HUES64 (cell line): ENCODE measurements around the gene MESP2.

Source experiments
- H3K27ac ChIP-seq: 2 replicates; pipeline ENCODE4 v1.7.0; 2013; ENCODE audit warnings: low read depth, low read length, inconsistent platforms
- H3K27me3 ChIP-seq: 2 replicates; pipeline ENCODE4 v1.6.1; 2013; ENCODE audit warnings: mild to moderate bottlenecking, low read length; ENCODE audit not compliant: insufficient read depth
- H3K36me3 ChIP-seq: 2 replicates; pipeline ENCODE4 v1.6.1; 2013; ENCODE audit warnings: mild to moderate bottlenecking, low read length; ENCODE audit not compliant: insufficient read depth
- H3K4me1 ChIP-seq: 2 replicates; pipeline ENCODE4 v1.6.1; 2013; ENCODE audit warnings: mild to moderate bottlenecking, low read length, moderate library complexity; ENCODE audit not compliant: insufficient read depth
- H3K4me3 ChIP-seq: 2 replicates; pipeline ENCODE4 v1.5.1; 2013; ENCODE audit warnings: mild to moderate bottlenecking, low read length, moderate library complexity
- H3K9ac ChIP-seq: 2 replicates; pipeline ENCODE4 v1.6.1; 2013; ENCODE audit warnings: mild to moderate bottlenecking, low read depth, low read length
- H3K9me3 ChIP-seq: 2 replicates; pipeline ENCODE4 v1.6.1; 2013; ENCODE audit warnings: low read depth, low read length; ENCODE audit not compliant: insufficient read depth
- WGBS: fragments of 150-250, 120-280 bp; methylation state at CpG from one replicate; pipeline ENCODE4 v1.1.7; 2013; ENCODE audit warnings: missing lambda C conversion rate; 5-methylcytosine and 5-hydroxymethylcytosine counted together

The MESP2 gene

GRCh38 chr15:89792106-89792805 lies 16.1 kb downstream of the MESP2 start:
- Histone ChIP-seq H3K9ac (no peak overlapping the region), H3K36me3 (no peaks in the 10 kb centered on the region), H3K4me3 (no peak overlapping the region), H3K9me3 (0 out of 2 replicates have a peak, but pooled peaks cover 6% of the 10 kb centered on the region), H3K27ac (no peak overlapping the region), H3K4me1 (no peaks in the 10 kb centered on the region), H3K27me3 (no peaks in the 10 kb centered on the region)
- WGBS, result 92% methylated on average over 22 of the region's 22 CpGs

DNA sequence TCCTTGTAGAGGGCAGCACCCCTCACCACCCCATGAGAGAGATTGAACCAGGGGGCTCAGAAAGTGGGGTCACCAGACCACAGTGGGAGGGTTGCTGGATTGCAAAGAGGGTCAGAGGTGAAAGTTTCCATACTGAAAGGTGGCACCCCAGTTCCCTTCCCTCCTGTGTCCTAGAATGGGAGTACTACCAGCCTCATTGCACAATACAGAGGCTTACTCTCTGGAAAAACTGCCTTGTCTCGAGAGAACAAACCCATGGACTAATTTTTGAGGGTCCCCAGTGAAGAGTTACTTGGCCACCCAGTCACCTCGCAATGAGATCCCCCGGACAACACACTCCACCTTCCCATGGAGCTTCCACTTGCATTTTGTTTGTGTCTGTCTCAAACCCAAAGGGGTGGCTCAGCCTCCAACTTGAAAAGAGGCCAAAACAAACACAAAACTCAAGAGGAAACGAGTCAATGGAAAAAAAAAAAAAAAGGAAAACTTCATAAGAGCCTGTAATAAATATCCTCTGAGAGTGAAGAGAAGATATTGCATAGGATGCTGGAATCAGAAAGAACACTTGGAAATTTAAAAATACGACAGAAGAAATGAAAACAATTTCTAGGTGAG lies 18.6 kb downstream of the MESP2 start:
- H3K27ac ChIP-seq, result no peak overlapping the region
- no peaks in the 10 kb centered on the region for H3K4me1 ChIP-seq
- no peak overlapping the region for H3K4me3 ChIP-seq
- no peaks in the 10 kb centered on the region for H3K9me3 ChIP-seq
- no peaks in the 10 kb centered on the region for H3K36me3 ChIP-seq
- 93% methylated on average over 4 of the region's 5 CpGs for WGBS
- H3K9ac ChIP-seq, result no peak overlapping the region
- H3K27me3 ChIP-seq, result no peaks in the 10 kb centered on the region

DNA sequence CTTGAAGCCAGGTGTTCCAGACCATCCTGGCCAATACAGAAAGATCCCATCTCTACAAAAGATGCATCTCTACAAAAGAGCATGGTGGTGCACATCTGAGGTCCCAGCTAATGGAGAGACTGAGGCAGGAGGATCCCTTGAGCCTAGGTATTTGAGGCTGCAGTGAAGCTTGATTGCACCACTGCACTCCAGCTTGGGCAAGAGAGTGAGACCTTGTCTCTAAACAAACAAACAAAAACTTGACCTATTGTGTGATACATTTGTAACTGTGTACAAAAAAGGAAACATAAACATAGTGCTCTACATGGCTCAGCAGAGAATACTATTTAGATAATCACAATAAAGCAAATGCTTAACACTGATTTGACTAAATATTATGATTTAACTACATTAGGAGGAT lies 19.9 kb downstream of the MESP2 start:
- Histone ChIP-seq H3K36me3 (no peaks in the 10 kb centered on the region), H3K4me3 (no peak overlapping the region), H3K9me3 (no peaks in the 10 kb centered on the region), H3K27ac (no peak overlapping the region), H3K27me3 (no peaks in the 10 kb centered on the region), H3K9ac (no peak overlapping the region), H3K4me1 (no peaks in the 10 kb centered on the region)

GRCh38 chr15:89797678-89798201 lies 21.6 kb downstream of the MESP2 start:
- H3K9ac ChIP-seq, result no peak overlapping the region
- H3K9me3 ChIP-seq, result no peaks in the 10 kb centered on the region
- WGBS, result 96% methylated on average over 4 of the region's 4 CpGs
- no peaks in the 10 kb centered on the region for H3K36me3 ChIP-seq
- no peaks in the 10 kb centered on the region for H3K4me1 ChIP-seq
- no peaks in the 10 kb centered on the region for H3K27me3 ChIP-seq
- H3K4me3 ChIP-seq, result no peak overlapping the region
- H3K27ac ChIP-seq, result no peak overlapping the region

- H3K27me3 ChIP-seq, result no peaks in the 10 kb centered on the region
- WGBS, result 88% methylated on average over 20 of the region's 20 CpGs
- no peaks in the 10 kb centered on the region for H3K4me1 ChIP-seq
Observed at GRCh38 chr15:89799011-89799911, 23.1 kb downstream of the MESP2 start.

DNA sequence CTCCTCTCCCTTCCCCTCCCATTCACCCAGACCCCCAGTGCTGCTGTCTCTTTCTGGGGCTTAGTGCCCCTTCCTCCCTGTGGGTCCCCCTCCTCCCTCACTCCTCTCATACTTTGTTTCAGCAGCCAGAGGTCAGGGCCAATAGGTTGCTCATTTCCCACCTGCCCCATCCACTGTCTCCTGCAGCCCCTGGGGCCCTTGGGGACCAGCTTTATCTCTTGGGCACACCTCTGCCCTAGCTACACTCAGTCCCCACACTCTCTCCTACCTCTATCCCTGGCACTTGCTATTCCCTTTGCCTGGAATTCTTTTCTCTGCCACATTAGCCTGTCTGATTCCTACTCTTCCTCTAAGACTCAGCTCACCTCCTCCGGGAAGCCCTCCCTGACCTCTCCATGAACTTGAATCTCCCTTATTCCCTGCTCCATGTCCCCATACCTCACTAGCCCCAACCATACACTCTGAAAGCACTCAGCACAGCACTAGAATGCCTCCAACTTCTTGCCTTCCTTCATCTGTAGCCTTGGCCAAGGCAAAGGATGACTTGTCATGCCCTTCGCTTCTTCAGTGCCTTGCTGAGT lies 23.9 kb downstream of the MESP2 start:
- Histone ChIP-seq H3K27ac (no peak overlapping the region), H3K9me3 (no peaks in the 10 kb centered on the region), H3K4me3 (no peak overlapping the region), H3K9ac (no peak overlapping the region), H3K4me1 (no peaks in the 10 kb centered on the region), H3K27me3 (no peaks in the 10 kb centered on the region), H3K36me3 (no peaks in the 10 kb centered on the region)
- 96% methylated on average over 2 of the region's 2 CpGs for WGBS

More at GRCh38 chr15:89799011-89799911, 23.1 kb downstream of the MESP2 start:
- Histone ChIP-seq H3K36me3 (no peaks in the 10 kb centered on the region), H3K9me3 (no peaks in the 10 kb centered on the region), H3K4me3 (no peak overlapping the region), H3K27ac (no peak overlapping the region), H3K9ac (no peak overlapping the region)

- no peak overlapping the region for H3K9ac ChIP-seq
- no peaks in the 10 kb centered on the region for H3K36me3 ChIP-seq
- H3K27me3 ChIP-seq, result no peaks in the 10 kb centered on the region
- H3K27ac ChIP-seq, result no peak overlapping the region
- 91% methylated on average over 21 of the region's 21 CpGs for WGBS
- H3K9me3 ChIP-seq, result no peaks in the 10 kb centered on the region
- 0 out of 2 replicates have a peak, but pooled peaks cover 1% of the 10 kb centered on the region for H3K4me1 ChIP-seq
- no peak overlapping the region for H3K4me3 ChIP-seq
Observed at GRCh38 chr15:89801471-89802195, 25.5 kb downstream of the MESP2 start.

GRCh38 chr15:89802231-89802928 lies 26.2 kb downstream of the MESP2 start:
- no peaks in the 10 kb centered on the region for H3K27me3 ChIP-seq
- H3K9ac ChIP-seq, result no peak overlapping the region
- 0 out of 2 replicates have a peak, but pooled peaks cover 4% of the 10 kb centered on the region for H3K4me1 ChIP-seq
- WGBS, result 83% methylated on average over 16 of the region's 16 CpGs
- H3K4me3 ChIP-seq, result no peak overlapping the region
- no peaks in the 10 kb centered on the region for H3K36me3 ChIP-seq
- H3K27ac ChIP-seq, result no peak overlapping the region
- H3K9me3 ChIP-seq, result no peaks in the 10 kb centered on the region

DNA sequence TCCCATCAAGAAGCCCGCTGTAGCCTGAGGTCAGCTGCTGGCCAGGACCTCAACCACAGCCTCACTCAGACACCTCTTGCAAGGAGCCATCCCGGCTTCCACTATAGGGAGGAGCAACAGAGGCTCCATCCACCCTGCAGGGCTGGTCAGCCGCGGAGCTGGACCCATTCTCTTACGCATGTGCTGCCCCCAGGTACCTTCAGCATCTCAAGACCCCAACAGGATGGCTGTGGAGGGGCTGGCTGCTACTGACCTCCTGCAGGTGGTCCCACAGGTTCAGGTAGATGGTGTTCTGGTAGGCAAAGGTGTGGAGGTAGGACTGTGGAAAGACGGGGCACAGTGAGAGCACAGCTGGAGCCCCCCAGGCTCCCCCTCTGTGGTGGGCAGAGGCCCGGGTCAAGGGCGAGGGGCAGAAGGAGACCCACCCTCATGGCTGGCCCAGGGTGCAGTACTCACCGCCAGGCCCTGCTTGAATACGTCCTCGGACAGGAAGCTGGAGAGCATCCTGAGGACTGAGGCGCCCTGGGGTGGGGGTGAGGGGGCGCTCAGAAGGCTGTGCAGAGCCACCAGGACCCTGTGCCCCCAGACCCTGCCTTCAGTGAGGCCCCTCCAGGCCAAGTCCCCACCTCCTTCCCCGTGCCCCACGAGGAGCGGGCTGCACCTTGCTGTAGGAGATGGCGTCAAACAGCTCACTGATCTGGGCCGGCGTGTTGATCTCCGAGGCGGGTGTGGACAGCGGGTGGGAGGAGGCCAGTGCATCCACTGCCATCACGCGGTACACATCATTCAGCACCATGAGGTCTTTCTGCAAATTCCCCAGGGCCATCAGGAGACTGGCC lies 27.1 kb downstream of the MESP2 start:
- Histone ChIP-seq H3K36me3 (no peaks in the 10 kb centered on the region), H3K9me3 (no peaks in the 10 kb centered on the region), H3K27ac (no peak overlapping the region), H3K4me3 (no peak overlapping the region), H3K27me3 (no peaks in the 10 kb centered on the region), H3K4me1 (0 out of 2 replicates have a peak, but pooled peaks cover 4% of the 10 kb centered on the region), H3K9ac (no peak overlapping the region)
- WGBS, result 93% methylated on average over 24 of the region's 24 CpGs
